GM23338 (cell line): Measurements from ENCODE around the gene GBP7. TPM values are rescaled to one million over a fixed set of nuclear protein-coding genes. Genes with fewer than 3 reads are reported as not detected.

Experiments used
- ATAC-seq: fragments of 200-7000 bp; cut with Tn5 transposase; 3 replicates; pipeline ENCODE4 v1.9.1; 2020
- DNase-seq: peaks from one replicate; pipeline ENCODE4 v3.0.0-alpha.2; 2015; ENCODE audit warnings: low spot score
- H2AFZ ChIP-seq: fragments of 200-600 bp; sonication (generic); 2 replicates; pipeline ENCODE4 v1.8.0; 2016; ENCODE audit warnings: antibody characterized with exemption, mild to moderate bottlenecking, moderate library complexity
- H3F3A ChIP-seq: fragments of 200-600 bp; sonication (generic); replicated peaks from 2 replicates; pipeline ENCODE4 v1.8.0; 2017; ENCODE audit warnings: antibody characterized with exemption, mixed run types, low read depth
- H3K27ac ChIP-seq: fragments of 200-600 bp; sonication (generic); 2 replicates; pipeline ENCODE4 v1.6.1; 2016; ENCODE audit warnings: low read depth
- H3K27me3 ChIP-seq: fragments of 200-600 bp; sonication (generic); 2 replicates; pipeline ENCODE4 v1.8.0; 2016; ENCODE audit warnings: mild to moderate bottlenecking, mixed run types, moderate library complexity; ENCODE audit not compliant: insufficient read depth
- H3K36me3 ChIP-seq: fragments of 200-600 bp; sonication (generic); 2 replicates; pipeline ENCODE4 v1.8.0; 2016; ENCODE audit warnings: mild to moderate bottlenecking; ENCODE audit not compliant: insufficient read depth
- H3K4me1 ChIP-seq: fragments of 200-600 bp; sonication (generic); 2 replicates; pipeline ENCODE4 v1.8.0; 2016; ENCODE audit warnings: mild to moderate bottlenecking, moderate library complexity; ENCODE audit not compliant: insufficient read depth
- H3K4me2 ChIP-seq: fragments of 200-600 bp; sonication (generic); 2 replicates; pipeline ENCODE4 v1.7.1; 2017; ENCODE audit warnings: mixed run types
- H3K4me3 ChIP-seq: fragments of 200-600 bp; sonication (generic); 2 replicates; pipeline ENCODE4 v1.6.1; 2016; ENCODE audit warnings: mixed run types
- H3K79me2 ChIP-seq: fragments of 200-600 bp; sonication (generic); replicated peaks from 2 replicates; pipeline ENCODE4 v1.8.0; 2017; ENCODE audit warnings: mild to moderate bottlenecking; ENCODE audit not compliant: insufficient read depth
- H3K9me2 ChIP-seq: fragments of 200-600 bp; sonication (generic); 2 replicates; pipeline ENCODE4 v1.8.0; 2017; ENCODE audit not compliant: insufficient read depth
- H4K20me1 ChIP-seq: fragments of 200-600 bp; sonication (generic); replicated peaks from 2 replicates; pipeline ENCODE4 v1.8.0; 2017; ENCODE audit warnings: mild to moderate bottlenecking; ENCODE audit not compliant: insufficient read depth
- H3K27ac Mint-ChIP-seq: 2 replicates; pipeline ENCODE4 v1.8.0; 2020; ENCODE audit warnings: inconsistent platforms, mild to moderate bottlenecking, moderate library complexity, mixed read lengths
- H3K27me3 Mint-ChIP-seq: 3 replicates; pipeline ENCODE4 v1.8.0; 2022; ENCODE audit warnings: low read depth, mild to moderate bottlenecking, moderate library complexity, mixed read lengths, inconsistent platforms; ENCODE audit not compliant: insufficient read depth, poor library complexity
- H3K36me3 Mint-ChIP-seq: 3 replicates; pipeline ENCODE4 v1.8.0; 2021; ENCODE audit warnings: low read depth, mild to moderate bottlenecking, inconsistent platforms, moderate library complexity, mixed read lengths
- H3K4me1 Mint-ChIP-seq: 3 replicates; pipeline ENCODE4 v1.8.0; 2020; ENCODE audit warnings: mild to moderate bottlenecking, inconsistent platforms, mixed read lengths
- H3K4me3 Mint-ChIP-seq: 3 replicates; pipeline ENCODE4 v1.8.0; 2021; ENCODE audit warnings: moderate library complexity, mild to moderate bottlenecking, inconsistent platforms, mixed read lengths
- H3K9me3 Mint-ChIP-seq: 3 replicates; pipeline ENCODE4 v1.8.0; 2020; ENCODE audit warnings: moderate library complexity, mild to moderate bottlenecking, inconsistent platforms, mixed read lengths
- CREB1 ChIP-seq: fragments of 250-450 bp; sonication (Bioruptor Pico); IDR thresholded peaks from 2 replicates; pipeline ENCODE4 v1.5.0; 2020; ENCODE audit warnings: low read depth, mild to moderate bottlenecking, moderate library complexity
- CTCF ChIP-seq, 2 experiments: fragments of 200-600 bp in 1 of 2; sonication (generic) in 1 of 2; conservative IDR thresholded peaks; 2 replicates each; pipeline versions ENCODE4 v1.5.1 to v1.6.1; 2016 to 2017; ENCODE audit warnings: antibody characterized with exemption in 2 of 2, low read depth in 2 of 2, mild to moderate bottlenecking in 2 of 2, moderate library complexity in 1 of 2
- ETS1 ChIP-seq: IDR thresholded peaks from 2 replicates; pipeline ENCODE4 v1.6.1; 2016; ENCODE audit warnings: antibody characterized with exemption
- EZH2phosphoT487 ChIP-seq: fragments of 200-600 bp; sonication (generic); IDR thresholded peaks from one replicate; pipeline ENCODE4 v1.8.1; 2018; ENCODE audit warnings: antibody characterized with exemption; ENCODE audit not compliant: unreplicated experiment
- JUNB ChIP-seq: IDR thresholded peaks from one replicate; pipeline ENCODE4 v1.6.1; 2016; ENCODE audit warnings: antibody characterized with exemption; ENCODE audit not compliant: unreplicated experiment
- POLR2AphosphoS5 ChIP-seq: IDR thresholded peaks from 2 replicates; pipeline ENCODE4 v1.6.1; 2016; ENCODE audit warnings: antibody characterized with exemption, low read depth
- REST ChIP-seq: IDR thresholded peaks from one replicate; pipeline ENCODE4 v1.6.1; 2018; ENCODE audit warnings: antibody characterized with exemption; ENCODE audit not compliant: unreplicated experiment
- STAT1 ChIP-seq: IDR thresholded peaks from one replicate; pipeline ENCODE4 v1.6.1; 2016; ENCODE audit warnings: antibody characterized with exemption; ENCODE audit not compliant: unreplicated experiment
- ZNF114 ChIP-seq: fragments of 250-450 bp; sonication (Bioruptor Pico); IDR thresholded peaks from 2 replicates; pipeline ENCODE4 v1.5.0; 2020; ENCODE audit warnings: mild to moderate bottlenecking, moderate library complexity
- ZNF462 ChIP-seq: fragments of 250-450 bp; sonication (Bioruptor Pico); IDR thresholded peaks from 2 replicates; pipeline ENCODE4 v1.5.0; 2020; ENCODE audit warnings: mild to moderate bottlenecking, moderate library complexity
- polyA plus RNA-seq: library from polyadenylated mRNA; unstranded; fragments of >200 nt; fragmentation: Nextera tagmentation; extraction: Ambion mirVana; gene quantifications from 2 replicates; pipeline ENCODE4 v1.2.1, GENCODE V29; 2016
- total RNA-seq: library from RNA; depleted of rRNA; stranded (reverse); fragments of >200 nt; shearing (Covaris generic); gene quantifications from 2 replicates; pipeline ENCODE4 v1.2.3, GENCODE V29; 2014

GBP7 gene
- total and polyA plus RNA-seq, 2 experiments from 2014 or later, result not detected

GRCh38 chr1:89146721-89147120, 29.1 kb downstream of the GBP7 start:
- Histone ChIP-seq H3F3A (no peaks in the 10 kb centered on the region), H3K4me3 (no peak overlapping the region), H3K79me2 (no peaks in the 10 kb centered on the region), H4K20me1 (no peaks in the 10 kb centered on the region), H3K27ac (no peak overlapping the region), H3K9me2 (no peaks in the 10 kb centered on the region), H2AFZ (no peak overlapping the region), H3K4me1 (no peaks in the 10 kb centered on the region), H3K36me3 (no peaks in the 10 kb centered on the region), H3K4me2 (no peak overlapping the region), H3K27me3 (no peaks in the 10 kb centered on the region)
- TF ChIP-seq CREB1 (CRISPR knock-in tag) (no peak), POLR2AphosphoS5 (no peak), ZNF462 (CRISPR knock-in tag) (no peak), ETS1 (no peak), EZH2phosphoT487 (no peak), STAT1 (no peak), JUNB (no peak), CTCF (conservative IDR thresholded peaks at IDR 0.05; ENCODE audit: low read depth in 2 of 2) (no peak), REST (no peak), ZNF114 (CRISPR knock-in tag) (no peak)
- Mint-ChIP-seq H3K9me3 (no peaks in the 10 kb centered on the region), H3K4me1 (no peaks in the 10 kb centered on the region; the same call in 2 of the 3 replicates), H3K27me3 (no peaks in the 10 kb centered on the region), H3K4me3 (no peak overlapping the region), H3K27ac (no peak overlapping the region), H3K36me3 (no peaks in the 10 kb centered on the region)
- DNase-seq (no peak), ATAC-seq (no peak)
